Adrenal gland (tissue), 12 donors: ENCODE results near the gene MSRB1. TPM values are rescaled to one million over a fixed set of nuclear protein-coding genes. Genes with fewer than 3 reads are reported as not detected.
A peak's percentile ranks its signal among the peaks of the same experiment; 100 is the strongest.

Experiments
- DNase-seq, 7 donors: peaks; one replicate each; pipeline ENCODE4 v3.0.0-alpha.2; 2019 to 2020
- H3K27ac ChIP-seq, 5 donors: fragments of 200-600 bp; sonication (generic) in 4 of 5; 1 replicate in 3 of 5; 2 replicates in 2 of 5; pipeline versions ENCODE4 v1.5.1 to v1.8.0; 2016 to 2020; ENCODE audit warnings: mild to moderate bottlenecking in 1 of 5
- H3K27me3 ChIP-seq: fragments of 200-600 bp; 2 replicates; pipeline ENCODE4 v1.8.0; 2021
- H3K36me3 ChIP-seq, 2 donors: fragments of 200-600 bp; replicated peaks in 1 of 2; 1 replicate in 1 of 2; 2 replicates in 1 of 2; pipeline versions ENCODE4 v1.5.1 to v1.8.0; 2018 to 2022
- H3K4me1 ChIP-seq, 2 donors: fragments of 200-600 bp; replicated peaks in 1 of 2; 1 replicate in 1 of 2; 2 replicates in 1 of 2; pipeline versions ENCODE4 v1.5.1 to v1.8.0; 2018 to 2021
- H3K4me3 ChIP-seq, 4 donors: fragments of 200-600 bp; sonication (generic) in 3 of 4; one replicate each; pipeline ENCODE4 v1.5.1; 2016 to 2018
- H3K9me3 ChIP-seq, 3 donors: fragments of 200-600 bp; sonication (generic) in 1 of 3; replicated peaks in 1 of 3; 1 replicate in 2 of 3; 2 replicates in 1 of 3; pipeline versions ENCODE4 v1.5.1 to v1.8.0; 2016 to 2021
- POLR2A ChIP-seq, 2 donors: fragments of 450-650 bp; IDR thresholded peaks; one replicate each; pipeline ENCODE4 v1.6.1; 2017; ENCODE audit warnings: antibody characterized with exemption in 2 of 2, mild to moderate bottlenecking in 2 of 2, moderate library complexity in 1 of 2
- WGBS, 4 donors: extraction: QIAGEN DNeasy Blood & Tissue Kit in 2 of 4; methylation state at CpG; one replicate each; pipeline versions ENCODE4 v1.1.5 to v1.1.7; 2013 to 2017; 5-methylcytosine and 5-hydroxymethylcytosine counted together
- intact Hi-C, 2 donors: fragments of 100-400 bp; cut with DNase I; formaldehyde crosslinking; loops; one replicate each; pipeline versions ENCODE4 v1.14.1 to v1.15.0; 2022 to 2023
- polyA plus RNA-seq, 3 donors: library from polyadenylated mRNA; stranded (reverse); fragments of 200-250 nt in 2 of 3; fragments of 350-450 nt in 1 of 3; fragmentation: Illumina TruSeq in 1 of 3; extraction: RNeasy Lipid Tissue Mini Kit (QIAGEN cat#74804) in 1 of 3; gene quantifications; one replicate each; pipeline ENCODE4 v1.2.3, GENCODE V29; 2013 to 2014
- total RNA-seq, 9 donors: library from RNA; depleted of rRNA in 4 of 9; stranded (reverse); fragments of >200 nt in 4 of 9; fragments of 120-200 nt in 1 of 9; fragmentation: NEBNext Ultra II Directional in 1 of 9; extraction: Animal tissue kit (Norgen Biotek cat#: 25700) in 1 of 9; gene quantifications; one replicate each; pipeline versions ENCODE4 v1.1.0 to v1.2.4, GENCODE V29; 2013 to 2023
- TF ChIP-seq, protein P1 (sequence below), 6 experiments: fragments of 450-650 bp in 4 of 6; fragments of 200-600 bp in 2 of 6; sonication (generic) in 1 of 6; IDR thresholded peaks; 1 replicate in 5 of 6; 2 replicates in 1 of 6; pipeline versions ENCODE4 v1.5.1 to v1.8.0; 2016 to 2021; ENCODE audit warnings: antibody characterized with exemption in 6 of 6, mild to moderate bottlenecking in 2 of 6, moderate library complexity in 1 of 6
- donor health status: healthy with polysubstance abuse.
- donor health status: Bipolar disorder and iron deficiency.
- donor health status: DM: yes; HTN: yes; CAD: no.
- donor health status: DM: no; HTN: no; CAD: no.
- donor health status: DM: no; HTN: no; CAD: no.
- donor health status: DM: yes; HTN: yes; CAD: no.

Gene MSRB1
- total and polyA plus RNA-seq, 12 donors: 8.1 to 38.9 (median 16.1) TPM

DNA sequence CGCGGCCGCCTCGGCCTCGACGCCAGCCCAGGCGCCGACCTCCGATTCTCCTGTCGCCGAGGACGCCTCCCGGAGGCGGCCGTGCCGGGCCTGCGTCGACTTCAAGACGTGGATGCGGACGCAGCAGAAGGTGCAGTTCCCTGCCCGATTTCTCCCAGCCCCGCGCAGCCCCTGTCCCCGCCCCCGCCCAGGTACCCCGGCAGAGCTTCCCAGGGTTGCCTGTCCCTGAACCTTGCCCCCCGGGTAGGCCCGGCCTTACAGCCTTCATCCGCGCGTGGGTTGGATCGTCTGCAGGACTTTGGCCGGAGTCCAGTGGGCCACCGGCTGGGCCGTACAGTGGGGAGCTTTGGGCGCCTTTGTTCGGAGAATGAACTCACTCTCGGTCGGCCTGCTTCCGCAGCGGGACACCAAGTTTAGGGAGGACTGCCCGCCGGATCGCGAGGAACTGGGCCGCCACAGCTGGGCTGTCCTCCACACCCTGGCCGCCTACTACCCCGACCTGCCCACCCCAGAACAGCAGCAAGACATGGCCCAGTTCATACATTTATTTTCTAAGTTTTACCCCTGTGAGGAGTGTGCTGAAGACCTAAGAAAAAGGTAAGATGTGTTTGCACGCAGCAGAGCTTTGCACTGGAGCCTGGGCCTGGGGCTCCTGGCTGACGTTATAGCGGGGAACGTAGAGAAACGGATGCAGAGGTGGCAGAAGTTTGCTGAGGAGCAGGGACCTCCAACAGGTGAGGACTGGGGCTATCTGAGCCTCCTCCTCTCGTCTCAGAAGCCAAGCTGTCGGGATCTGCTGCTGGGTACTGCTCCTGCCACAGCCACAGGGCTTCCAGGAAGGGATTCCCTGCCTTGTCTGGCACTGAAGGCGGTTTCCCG lies 41.6 kb upstream of the MSRB1 start:
- Histone ChIP-seq H3K36me3 (peaks cover 0 to 19% of the 10 kb centered on the region in 2 donors), H3K27me3 (peaks cover 25% of the 10 kb centered on the region), H3K4me3 (peak overlapping the region in 3 of 4 donors; percentile 32 to 74 (median 57)), H3K4me1 (peaks cover 0 to 18% of the 10 kb centered on the region in 2 donors), H3K9me3 (no peaks in the 10 kb centered on the region), H3K27ac (peak overlapping the region in 3 of 5 donors; percentile 49 to 74 (median 71))
- peak in 2 of 7 donors; percentile 37 to 57 for DNase-seq
- 15 to 66% (median 23%) methylated on average over 10 to 58 of the region's 58 CpGs for WGBS, 4 donors
- TF ChIP-seq, protein P1, sequence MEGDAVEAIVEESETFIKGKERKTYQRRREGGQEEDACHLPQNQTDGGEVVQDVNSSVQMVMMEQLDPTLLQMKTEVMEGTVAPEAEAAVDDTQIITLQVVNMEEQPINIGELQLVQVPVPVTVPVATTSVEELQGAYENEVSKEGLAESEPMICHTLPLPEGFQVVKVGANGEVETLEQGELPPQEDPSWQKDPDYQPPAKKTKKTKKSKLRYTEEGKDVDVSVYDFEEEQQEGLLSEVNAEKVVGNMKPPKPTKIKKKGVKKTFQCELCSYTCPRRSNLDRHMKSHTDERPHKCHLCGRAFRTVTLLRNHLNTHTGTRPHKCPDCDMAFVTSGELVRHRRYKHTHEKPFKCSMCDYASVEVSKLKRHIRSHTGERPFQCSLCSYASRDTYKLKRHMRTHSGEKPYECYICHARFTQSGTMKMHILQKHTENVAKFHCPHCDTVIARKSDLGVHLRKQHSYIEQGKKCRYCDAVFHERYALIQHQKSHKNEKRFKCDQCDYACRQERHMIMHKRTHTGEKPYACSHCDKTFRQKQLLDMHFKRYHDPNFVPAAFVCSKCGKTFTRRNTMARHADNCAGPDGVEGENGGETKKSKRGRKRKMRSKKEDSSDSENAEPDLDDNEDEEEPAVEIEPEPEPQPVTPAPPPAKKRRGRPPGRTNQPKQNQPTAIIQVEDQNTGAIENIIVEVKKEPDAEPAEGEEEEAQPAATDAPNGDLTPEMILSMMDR (IDR thresholded peaks at IDR 0.05): no peak
- TF ChIP-seq POLR2A (IDR thresholded peaks at IDR 0.05): no peak
- intact Hi-C loops: no loop called here

- peak within 1 kb of the TSS in 3 of 5 donors; percentile 49 to 74 (median 71) for H3K27ac ChIP-seq
These were observed 40.7 kb upstream of the MSRB1 start, which contains the start of gene GFER for GRCh38 chr16:1983544-1984346. Gene GFER (plus strand): TSS chr16:1984193. CDS start chr16:1984219, 26 bp downstream.

DNA sequence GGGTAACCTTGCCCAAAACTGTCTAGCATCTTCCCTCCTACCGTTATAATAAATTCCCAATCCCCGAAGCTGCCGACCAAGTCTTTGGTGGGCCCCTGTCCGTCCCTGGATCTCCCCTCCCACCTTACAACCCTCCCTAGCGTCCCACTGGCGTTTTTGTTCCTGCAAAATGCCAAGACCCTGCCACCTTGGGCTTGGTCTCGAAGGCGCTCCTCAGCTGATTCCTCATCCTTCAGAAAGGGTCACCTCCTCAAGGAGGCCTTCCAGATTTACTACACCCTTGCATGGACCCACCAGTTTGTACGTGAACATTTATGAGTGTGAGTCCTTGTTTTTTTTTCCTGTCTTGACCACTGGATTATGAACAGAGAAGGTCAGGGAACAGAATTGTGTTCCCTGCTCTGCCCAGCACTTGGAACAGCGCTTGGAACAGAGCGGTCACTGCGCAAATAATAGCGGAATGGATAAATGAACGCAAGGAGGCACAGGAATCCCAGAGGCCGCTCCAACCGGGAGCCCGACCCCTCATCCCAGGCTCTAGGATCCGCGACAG lies 40.1 kb upstream of the MSRB1 start:
- TF ChIP-seq POLR2A (IDR thresholded peaks at IDR 0.05): no peak
- TF ChIP-seq, protein P1 (IDR thresholded peaks at IDR 0.05): peak in 1 of 6 experiments; percentile 7
- Histone ChIP-seq H3K4me3 (peak overlapping the region in 2 of 4 donors; percentile 57 to 74), H3K36me3 (peaks cover 0 to 25% of the 10 kb centered on the region in 2 donors), H3K27me3 (peaks cover 26% of the 10 kb centered on the region), H3K27ac (peak overlapping the region in 3 of 5 donors; percentile 11 to 74 (median 71)), H3K9me3 (no peaks in the 10 kb centered on the region), H3K4me1 (peaks cover 0 to 18% of the 10 kb centered on the region in 2 donors)
- no peak for DNase-seq
- 24 to 30% (median 25%) methylated on average over 15 to 19 of the region's 19 CpGs for WGBS, 4 donors
- intact Hi-C loops: no loop called here

More at GRCh38 chr16:1983544-1984346, 40.7 kb upstream of the MSRB1 start, which contains the start of gene GFER:
- DNase-seq: peak; percentile 84 to 92 (median 91)
- 0 to 1% (median 0%) methylated on average over 1 to 109 of the region's 109 CpGs; no CpG with 5 or more reads in 1 of the 4 donors for WGBS, 4 donors
- peaks cover 0 to 19% of the 10 kb centered on the region in 2 donors for H3K36me3 ChIP-seq
- peaks cover 25% of the 10 kb centered on the region for H3K27me3 ChIP-seq
- peak within 1 kb of the TSS; percentile 15 to 74 (median 44) for H3K4me3 ChIP-seq
- peaks cover 0 to 18% of the 10 kb centered on the region in 2 donors for H3K4me1 ChIP-seq
- no peaks in the 10 kb centered on the region for H3K9me3 ChIP-seq
- intact Hi-C loops: no loop called here
- TF ChIP-seq, protein P1 (IDR thresholded peaks at IDR 0.05): peak in 3 of 6 experiments; percentile 18 to 37 (median 20)
- TF ChIP-seq POLR2A (IDR thresholded peaks at IDR 0.05): peak; percentile 51 to 54
